GM12878 (cell line): ENCODE measurements around the gene BBC3. TPM values are rescaled to one million over a fixed set of nuclear protein-coding genes. Genes with fewer than 3 reads are reported as not detected.

ENCODE experiments used
- ATF2 ChIP-seq: IDR thresholded peaks from 2 replicates; pipeline ENCODE4 v1.6.1; 2012; ENCODE audit warnings: low read length, inconsistent platforms
- CREB1 ChIP-seq: IDR thresholded peaks from 2 replicates; pipeline ENCODE4 v1.6.1; 2012; ENCODE audit warnings: low read depth, mild to moderate bottlenecking, inconsistent platforms
- ETV6 ChIP-seq, 2 experiments: fragments of 450-650 bp in 1 of 2; IDR thresholded peaks in 1 of 2; conservative IDR thresholded peaks in 1 of 2; 2 replicates each; pipeline ENCODE4 v1.6.1; 2014; ENCODE audit warnings: antibody characterized with exemption in 1 of 2, borderline replicate concordance in 1 of 2, low read depth in 1 of 2, mild to moderate bottlenecking in 1 of 2, moderate library complexity in 1 of 2
- IKZF1 ChIP-seq: fragments of 450-650 bp; conservative IDR thresholded peaks from 2 replicates; pipeline ENCODE4 v1.6.1; 2017; ENCODE audit warnings: antibody characterized with exemption, mild to moderate bottlenecking
- IRF4 ChIP-seq: IDR thresholded peaks from 2 replicates; pipeline ENCODE4 v1.6.1; 2011; ENCODE audit warnings: low read depth, low read length
- JUND ChIP-seq: IDR thresholded peaks from 2 replicates; pipeline ENCODE4 v1.6.1; 2012; ENCODE audit warnings: low read depth, mild to moderate bottlenecking, low read length, improper control_type of control experiment, moderate library complexity
- MYB ChIP-seq: fragments of 150-350 bp; IDR thresholded peaks from 2 replicates; pipeline ENCODE4 v1.6.1; 2014; ENCODE audit warnings: mild to moderate bottlenecking, low read depth, low read length, borderline replicate concordance
- PAX5 ChIP-seq: IDR thresholded peaks from 2 replicates; pipeline ENCODE4 v1.6.1; 2011; ENCODE audit warnings: low read depth, low read length, borderline replicate concordance
- POU2F2 ChIP-seq: IDR thresholded peaks from 3 replicates; pipeline ENCODE4 v1.6.1; 2011; ENCODE audit warnings: low read depth, mild to moderate bottlenecking, low read length, borderline replicate concordance
- REST ChIP-seq: IDR thresholded peaks from 2 replicates; pipeline ENCODE4 v1.6.1; 2012; ENCODE audit warnings: mild to moderate bottlenecking, low read depth, low read length
- SMAD1 ChIP-seq: fragments of 450-650 bp; IDR thresholded peaks from 2 replicates; pipeline ENCODE4 v1.6.1; 2018; ENCODE audit warnings: mild to moderate bottlenecking, low read depth; ENCODE audit not compliant: partially characterized antibody
- SMC3 ChIP-seq: IDR thresholded peaks from 2 replicates; pipeline ENCODE4 v1.6.1; 2011; ENCODE audit warnings: low read length, improper control_type of control experiment, borderline replicate concordance
- USF2 ChIP-seq: IDR thresholded peaks from 2 replicates; pipeline ENCODE4 v1.6.1; 2011; ENCODE audit warnings: low read depth, low read length, improper control_type of control experiment, borderline replicate concordance
- polyA plus RNA-seq, 11 experiments: library from polyadenylated mRNA; depleted of rRNA in 4 of 11; unstranded in 6 of 11; stranded (reverse) in 5 of 11; fragments of >200 nt; fragmentation: Nextera tagmentation in 4 of 11; fragmentation: Illumina TruSeq in 1 of 11; extraction: Ambion mirVana in 4 of 11; extraction: Trizol in 1 of 11; gene quantifications; 1 replicate in 1 of 11; 2 replicates in 10 of 11; pipeline versions ENCODE4 v1.2.1 to v1.2.3, GENCODE V29; 2011 to 2016; ENCODE audit warnings: inconsistent platforms in 2 of 11, missing spikeins in 2 of 11, low read depth in 1 of 11
- total RNA-seq, 4 experiments: library from RNA; depleted of rRNA in 3 of 4; stranded (reverse); fragments of >200 nt in 3 of 4; fragmentation: Illumina TruSeq in 1 of 4; extraction: Trizol in 1 of 4; gene quantifications; 2 replicates each; pipeline versions ENCODE4 v1.2.1 to v1.2.3, GENCODE V29; 2013 to 2021

BBC3 gene
- total and polyA plus RNA-seq, 10 of the 15 experiments (the other 5 are each of a cell fraction or from before 2014, with no cell fraction given): 0.10 to 17.9 (median 7.5) TPM

GRCh38 chr19:47273313-47274070, 42.5 kb upstream of the BBC3 start (continued):
- 0 out of 4 replicates have a peak, but pooled peaks of 1 of the 2 experiments have one; percentile 51 for TF ChIP-seq ETV6 (conservative IDR thresholded peaks at IDR 0.05 in 1 of 2, IDR thresholded peaks at IDR 0.05 in 1 of 2; ENCODE audit: borderline replicate concordance in 1 of 2, low read depth in 1 of 2)
- TF ChIP-seq ATF2: no peak
- TF ChIP-seq CREB1: peak; percentile 79
- TF ChIP-seq REST: no peak
- peak; percentile 68 for TF ChIP-seq IKZF1
- peak; percentile 68 for TF ChIP-seq SMAD1
- no peak for TF ChIP-seq USF2
- TF ChIP-seq JUND: 0 out of 2 replicates have a peak, but pooled peaks have one; percentile 34
- no peak for TF ChIP-seq MYB
- no peak for TF ChIP-seq PAX5
- TF ChIP-seq IRF4: no peak
- TF ChIP-seq POU2F2: peak; percentile 79; the same call in 2 of the 3 replicates
- no peak for TF ChIP-seq SMC3
